Right lobe of liver (tissue), 4 donors: ENCODE data around the gene RASL11A.

Experiments used
- POLR2A ChIP-seq: fragments of 450-650 bp; IDR thresholded peaks from one replicate; pipeline ENCODE4 v1.6.1; 2017; ENCODE audit warnings: antibody characterized with exemption, mild to moderate bottlenecking
- TF ChIP-seq, protein P1 (sequence below), 4 donors: fragments of 200-600 bp in 3 of 4; fragments of 450-650 bp in 1 of 4; IDR thresholded peaks; one replicate each; pipeline versions ENCODE4 v1.5.1 to v1.8.0; 2016 to 2022; ENCODE audit warnings: antibody characterized with exemption in 4 of 4, mild to moderate bottlenecking in 2 of 4
- donor health status: DM: no; HTN: no; CAD: no.
- donor health status: DM: no; HTN: no; CAD: no.
- donor health status: DM: no; HTN: yes; CAD: no.

DNA sequence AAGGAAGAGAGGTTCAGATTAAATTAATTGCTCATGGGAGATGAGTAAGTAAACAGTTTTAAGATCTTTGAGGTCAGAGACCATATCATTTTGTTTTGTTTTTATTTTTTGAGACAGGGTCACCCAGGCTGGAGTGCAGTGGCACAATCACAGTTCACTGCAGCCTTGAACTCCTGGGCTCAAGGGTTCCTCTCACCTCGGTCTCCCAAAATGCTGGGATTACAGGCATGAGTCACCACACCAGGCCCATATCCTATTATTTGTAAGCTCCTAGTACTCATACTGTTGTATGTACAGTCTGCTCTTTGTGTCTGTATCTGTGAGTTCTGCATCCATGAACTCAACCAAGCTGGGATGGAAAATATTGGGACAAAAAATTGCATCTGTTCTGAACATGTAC, 6.0 kb upstream of the RASL11A start:
- TF ChIP-seq POLR2A, result no peak
- TF ChIP-seq, protein P1, sequence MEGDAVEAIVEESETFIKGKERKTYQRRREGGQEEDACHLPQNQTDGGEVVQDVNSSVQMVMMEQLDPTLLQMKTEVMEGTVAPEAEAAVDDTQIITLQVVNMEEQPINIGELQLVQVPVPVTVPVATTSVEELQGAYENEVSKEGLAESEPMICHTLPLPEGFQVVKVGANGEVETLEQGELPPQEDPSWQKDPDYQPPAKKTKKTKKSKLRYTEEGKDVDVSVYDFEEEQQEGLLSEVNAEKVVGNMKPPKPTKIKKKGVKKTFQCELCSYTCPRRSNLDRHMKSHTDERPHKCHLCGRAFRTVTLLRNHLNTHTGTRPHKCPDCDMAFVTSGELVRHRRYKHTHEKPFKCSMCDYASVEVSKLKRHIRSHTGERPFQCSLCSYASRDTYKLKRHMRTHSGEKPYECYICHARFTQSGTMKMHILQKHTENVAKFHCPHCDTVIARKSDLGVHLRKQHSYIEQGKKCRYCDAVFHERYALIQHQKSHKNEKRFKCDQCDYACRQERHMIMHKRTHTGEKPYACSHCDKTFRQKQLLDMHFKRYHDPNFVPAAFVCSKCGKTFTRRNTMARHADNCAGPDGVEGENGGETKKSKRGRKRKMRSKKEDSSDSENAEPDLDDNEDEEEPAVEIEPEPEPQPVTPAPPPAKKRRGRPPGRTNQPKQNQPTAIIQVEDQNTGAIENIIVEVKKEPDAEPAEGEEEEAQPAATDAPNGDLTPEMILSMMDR (IDR thresholded peaks at IDR 0.05), result no peak
